Brain pericyte (primary cell): Measurements from ENCODE around the gene PRR11.
"Not testable (repeated sequence)": the region's sequence is repeated elsewhere in the genome, so short reads cannot be mapped to it uniquely, and the experiment has no call there.

Source experiments
- DNase-seq: peaks from one replicate; pipeline ENCODE4 v3.0.0-alpha.2; 2012; ENCODE audit warnings: low read depth, low spot score

Gene PRR11

GRCh38 chr17:59155439-59156177 lies at the start of gene PRR11:
Gene PRR11 (plus strand): TSS chr17:59155746. CDS start chr17:59169753, 14,007 bp downstream.
- no peak for DNase-seq

- DNase-seq, result no peak
Observed at GRCh38 chr17:59105852-59106462, 49.6 kb upstream of the PRR11 start.

DNA sequence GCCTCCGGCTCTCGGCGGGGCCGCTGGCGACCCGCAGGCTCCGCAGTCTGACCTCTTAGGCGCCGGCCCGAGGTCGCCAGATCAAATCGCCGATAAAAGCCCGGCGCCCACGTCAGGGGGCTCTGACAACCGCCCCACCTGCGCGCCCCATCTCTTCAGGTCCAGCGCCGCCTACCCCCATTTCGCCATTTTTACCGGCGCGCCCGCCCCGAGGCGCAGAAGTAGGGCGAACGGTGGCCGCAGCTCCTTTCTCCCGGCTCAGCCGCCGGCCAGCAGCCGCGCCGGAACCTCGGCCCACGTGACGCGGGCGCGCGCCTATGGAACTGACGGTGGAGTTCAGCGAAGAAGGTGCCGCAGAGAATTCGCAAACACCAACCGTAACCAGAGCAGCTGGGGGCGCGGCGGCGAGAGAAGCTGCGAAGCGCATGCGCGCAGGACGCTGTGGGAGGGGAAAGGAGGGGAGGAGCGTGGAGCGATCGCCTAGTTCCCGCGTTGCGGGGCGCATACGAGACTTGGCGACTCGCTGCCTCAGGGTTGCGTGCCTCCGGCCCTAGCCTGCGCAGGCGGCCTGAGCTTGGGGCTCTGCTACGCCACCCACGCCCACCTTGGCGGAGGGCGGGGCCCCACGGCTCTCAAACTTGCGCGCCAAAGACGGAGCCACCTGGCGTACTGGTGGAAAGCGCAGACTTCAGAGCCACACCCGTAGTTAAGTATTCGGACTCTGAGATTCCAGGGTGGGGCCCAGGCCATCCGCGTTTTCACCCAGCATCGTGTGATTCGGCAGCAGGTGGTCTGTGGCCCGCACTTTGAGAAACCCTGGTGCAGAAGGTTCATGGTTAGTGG lies 48.9 kb upstream of the PRR11 start, which contains the start of gene TRIM37:
Gene TRIM37, minus strand, starts transcription at position 418 of the 843 bp plus-strand sequence. CDS start 419 bp downstream, outside the sequence.
- peak; percentile 98 for DNase-seq

- DNase-seq, result no peak
Observed at GRCh38 chr17:59107306-59107670, 48.3 kb upstream of the PRR11 start.

DNA sequence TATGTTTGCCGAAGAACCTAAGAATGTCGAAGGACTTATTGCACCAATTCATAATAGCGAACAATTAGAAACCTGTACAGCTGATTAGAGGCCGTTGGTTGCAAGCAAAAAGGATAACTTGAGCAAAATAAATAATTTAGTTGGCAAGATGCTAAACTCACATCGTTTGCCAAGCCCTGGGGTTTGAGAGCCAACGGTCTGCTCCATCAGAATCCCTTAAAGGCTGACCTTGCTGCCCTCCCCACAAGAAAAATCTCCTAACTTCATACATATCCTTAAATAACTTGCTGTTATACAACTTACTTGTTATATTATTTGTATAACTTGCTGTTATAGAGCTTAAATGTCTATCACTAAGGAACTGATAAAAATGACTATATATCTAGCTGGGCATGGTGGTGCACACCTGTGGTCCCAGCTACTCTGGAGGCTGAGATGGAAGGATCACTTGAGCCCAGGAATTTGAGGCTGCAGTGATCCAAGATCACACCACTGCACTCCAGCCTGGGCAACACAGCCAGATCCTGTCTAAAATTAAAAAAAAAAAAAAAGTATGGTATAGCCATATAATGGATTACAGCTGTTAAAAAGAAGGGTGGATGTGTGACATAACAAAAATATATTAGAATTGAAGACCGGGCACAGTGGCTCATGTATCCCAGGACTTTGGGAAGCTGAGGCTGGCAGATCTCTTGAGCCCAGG lies 47.0 kb upstream of the PRR11 start:
- no peak for DNase-seq

- DNase-seq, result no peak
Observed at GRCh38 chr17:59110973-59111372, 44.6 kb upstream of the PRR11 start.

- no peak for DNase-seq
Observed at GRCh38 chr17:59111539-59111938, 44.0 kb upstream of the PRR11 start.

- DNase-seq, result no peak
Observed at GRCh38 chr17:59115474-59115873, 40.1 kb upstream of the PRR11 start.

DNA sequence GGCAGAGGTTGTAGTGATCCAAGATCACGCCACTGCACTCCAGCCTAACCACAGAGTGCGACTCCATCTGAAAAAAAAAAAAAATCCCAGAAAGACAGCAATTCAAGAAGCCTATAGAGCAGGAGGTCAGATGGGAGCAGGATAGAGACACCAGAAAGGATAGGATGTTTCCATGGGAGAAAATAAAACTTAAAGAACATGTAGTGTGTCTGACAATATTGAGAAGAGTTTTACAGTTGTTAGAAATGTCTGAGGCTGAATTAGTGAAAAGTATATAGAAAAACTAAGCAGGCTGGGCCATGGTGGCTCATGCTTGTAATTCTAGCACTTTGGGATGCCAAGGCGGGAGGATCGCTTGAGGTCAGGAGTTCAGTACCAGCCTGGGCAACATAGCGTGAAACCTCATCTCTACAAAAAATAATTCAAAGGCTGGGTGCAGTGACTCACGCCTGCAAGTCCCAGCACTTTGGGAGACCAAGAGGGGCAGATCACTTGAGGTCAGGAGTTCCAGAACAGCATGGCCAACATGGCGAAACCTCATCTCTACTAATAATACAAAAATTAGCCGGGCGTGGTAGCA lies 33.6 kb upstream of the PRR11 start:
- DNase-seq, result no peak

DNA sequence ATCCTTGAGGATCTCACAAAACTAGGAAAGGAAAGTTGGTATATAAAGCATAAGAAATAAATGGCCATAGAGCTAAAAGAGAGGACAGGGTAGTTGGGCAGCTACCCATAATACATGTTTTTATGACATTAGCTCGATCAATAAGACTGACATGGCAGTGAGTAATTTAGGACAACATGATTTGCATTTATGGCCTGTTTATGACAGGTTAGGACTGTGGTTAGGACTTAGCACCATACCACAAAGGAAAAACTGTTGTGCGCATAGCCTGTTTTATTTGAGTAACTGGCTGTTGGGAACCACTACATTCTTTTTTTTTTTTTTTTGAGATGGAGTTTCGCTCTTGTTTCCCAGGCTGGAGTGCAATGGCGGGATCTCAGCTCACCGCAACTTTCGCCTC lies 30.9 kb upstream of the PRR11 start:
- no peak for DNase-seq

DNA sequence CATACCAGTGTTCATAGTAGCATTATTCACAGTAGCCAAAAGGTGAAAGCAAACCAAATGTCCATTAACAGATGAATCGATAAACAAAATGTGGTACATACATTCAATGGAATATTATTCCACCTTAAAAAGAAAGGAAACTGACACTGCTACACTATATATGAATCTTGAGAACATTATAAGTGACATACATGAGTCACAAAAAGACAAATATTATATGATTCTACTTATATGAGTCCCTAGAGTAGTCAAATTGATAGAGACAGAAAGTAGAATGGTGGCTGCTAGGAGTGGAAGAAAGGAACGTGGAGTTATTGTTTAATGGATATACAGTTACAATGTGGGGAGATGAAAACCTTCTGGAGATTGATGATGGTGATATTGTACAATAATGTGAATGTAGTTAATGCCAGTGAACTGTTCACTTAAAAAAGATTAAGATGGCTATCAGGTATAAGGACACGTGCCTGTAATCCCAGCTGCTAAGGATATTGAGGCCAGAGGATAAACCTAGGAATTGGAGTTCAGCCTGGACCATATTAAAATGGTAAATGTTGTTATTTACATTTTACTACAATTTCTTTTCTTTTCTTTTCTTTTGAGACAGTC lies 28.6 kb upstream of the PRR11 start:
- no peak for DNase-seq

- no peak for DNase-seq
Observed at GRCh38 chr17:59129814-59130213, 25.7 kb upstream of the PRR11 start.

- DNase-seq, result no peak
Observed at GRCh38 chr17:59131131-59131530, 24.4 kb upstream of the PRR11 start.

- DNase-seq, result not testable (repeated sequence)
Observed at GRCh38 chr17:59138339-59138738, 17.2 kb upstream of the PRR11 start.

GRCh38 chr17:59139939-59140338 lies 15.6 kb upstream of the PRR11 start:
- DNase-seq, result no peak

GRCh38 chr17:59141860-59142259 lies 13.7 kb upstream of the PRR11 start:
- DNase-seq, result no peak

- no peak for DNase-seq
Observed at GRCh38 chr17:59145571-59146096, 9.9 kb upstream of the PRR11 start.

DNA sequence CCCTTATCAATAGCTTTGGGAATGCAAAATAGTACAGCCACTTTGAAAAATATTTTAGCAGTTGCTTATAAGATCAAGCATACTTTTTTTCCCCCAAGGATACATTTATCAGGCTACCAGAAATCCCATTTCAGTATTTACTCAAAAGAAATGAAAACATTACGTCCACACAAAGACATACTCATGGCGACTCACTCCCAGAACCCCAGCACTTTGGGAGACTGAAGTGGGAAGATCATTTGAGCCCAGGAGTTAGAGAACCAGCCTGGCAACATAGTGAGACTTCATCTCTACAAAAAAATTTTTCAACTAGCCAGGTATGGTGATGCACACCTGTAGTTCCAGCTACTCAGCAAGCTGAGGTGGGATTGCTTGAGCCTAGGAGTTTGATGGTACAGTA lies 6.5 kb upstream of the PRR11 start:
- no peak for DNase-seq

GRCh38 chr17:59149841-59150511 lies 5.6 kb upstream of the PRR11 start:
- DNase-seq, result no peak

GRCh38 chr17:59151006-59151405 lies 4.5 kb upstream of the PRR11 start:
- no peak for DNase-seq
